WTC11 (cell line): ENCODE results near the gene NEUROG1.

ENCODE experiments used
- E2F1 ChIP-seq: sonication (generic); formaldehyde crosslinking; IDR thresholded peaks from 2 replicates; pipeline ENCODE4 v1.8.0; 2022; ENCODE audit warnings: mild to moderate bottlenecking, missing genetic modification reagents
- JAZF1 ChIP-seq: fragments of 250-450 bp; sonication (Bioruptor Pico); IDR thresholded peaks from 2 replicates; pipeline ENCODE4 v1.9.0; 2021; ENCODE audit warnings: moderate library complexity, mild to moderate bottlenecking, inconsistent platforms
- KAT7 ChIP-seq: sonication (generic); formaldehyde crosslinking; IDR thresholded peaks from 2 replicates; pipeline ENCODE4 v1.8.1; 2023; ENCODE audit warnings: missing genetic modification reagents, mild to moderate bottlenecking, borderline replicate concordance
- NFE2L1 ChIP-seq: sonication (generic); formaldehyde crosslinking; IDR thresholded peaks from 2 replicates; pipeline ENCODE4 v1.8.1; 2023; ENCODE audit warnings: missing genetic modification reagents
- NR1H2 ChIP-seq: sonication (generic); formaldehyde crosslinking; IDR thresholded peaks from 2 replicates; pipeline ENCODE4 v1.9.0; 2021; ENCODE audit warnings: mild to moderate bottlenecking, moderate library complexity, missing genetic modification reagents
- SP1 ChIP-seq: sonication (generic); formaldehyde crosslinking; conservative IDR thresholded peaks from 2 replicates; pipeline ENCODE4 v1.8.1; 2022; ENCODE audit warnings: missing genetic modification reagents
- USF1 ChIP-seq: sonication (generic); formaldehyde crosslinking; IDR thresholded peaks from 2 replicates; pipeline ENCODE4 v1.8.0; 2022; ENCODE audit warnings: mild to moderate bottlenecking, missing genetic modification reagents
- TF ChIP-seq, protein P1 (sequence below): fragments of 200-600 bp; IDR thresholded peaks from 2 replicates; pipeline ENCODE4 v1.8.0; 2022; ENCODE audit warnings: antibody characterized with exemption
- TF ChIP-seq, protein P2 (sequence below): sonication (generic); formaldehyde crosslinking; IDR thresholded peaks from 2 replicates; pipeline ENCODE4 v1.8.1; 2022; ENCODE audit warnings: low read depth, mild to moderate bottlenecking, moderate library complexity, missing genetic modification reagents, borderline replicate concordance
- TF ChIP-seq, protein P3 (sequence below): sonication (generic); formaldehyde crosslinking; conservative IDR thresholded peaks from 2 replicates; pipeline ENCODE4 v1.8.1; 2022; ENCODE audit warnings: mild to moderate bottlenecking, missing genetic modification reagents

- TF ChIP-seq, protein P1, sequence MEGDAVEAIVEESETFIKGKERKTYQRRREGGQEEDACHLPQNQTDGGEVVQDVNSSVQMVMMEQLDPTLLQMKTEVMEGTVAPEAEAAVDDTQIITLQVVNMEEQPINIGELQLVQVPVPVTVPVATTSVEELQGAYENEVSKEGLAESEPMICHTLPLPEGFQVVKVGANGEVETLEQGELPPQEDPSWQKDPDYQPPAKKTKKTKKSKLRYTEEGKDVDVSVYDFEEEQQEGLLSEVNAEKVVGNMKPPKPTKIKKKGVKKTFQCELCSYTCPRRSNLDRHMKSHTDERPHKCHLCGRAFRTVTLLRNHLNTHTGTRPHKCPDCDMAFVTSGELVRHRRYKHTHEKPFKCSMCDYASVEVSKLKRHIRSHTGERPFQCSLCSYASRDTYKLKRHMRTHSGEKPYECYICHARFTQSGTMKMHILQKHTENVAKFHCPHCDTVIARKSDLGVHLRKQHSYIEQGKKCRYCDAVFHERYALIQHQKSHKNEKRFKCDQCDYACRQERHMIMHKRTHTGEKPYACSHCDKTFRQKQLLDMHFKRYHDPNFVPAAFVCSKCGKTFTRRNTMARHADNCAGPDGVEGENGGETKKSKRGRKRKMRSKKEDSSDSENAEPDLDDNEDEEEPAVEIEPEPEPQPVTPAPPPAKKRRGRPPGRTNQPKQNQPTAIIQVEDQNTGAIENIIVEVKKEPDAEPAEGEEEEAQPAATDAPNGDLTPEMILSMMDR, result no peak
- TF ChIP-seq JAZF1 (CRISPR knock-in tag) (no peak), NR1H2 (no peak), KAT7 (CRISPR knock-in tag) (no peak), SP1 (CRISPR knock-in tag) (no peak), NFE2L1 (no peak), USF1 (CRISPR knock-in tag) (no peak), E2F1 (CRISPR knock-in tag) (no peak)
- TF ChIP-seq, protein P2, sequence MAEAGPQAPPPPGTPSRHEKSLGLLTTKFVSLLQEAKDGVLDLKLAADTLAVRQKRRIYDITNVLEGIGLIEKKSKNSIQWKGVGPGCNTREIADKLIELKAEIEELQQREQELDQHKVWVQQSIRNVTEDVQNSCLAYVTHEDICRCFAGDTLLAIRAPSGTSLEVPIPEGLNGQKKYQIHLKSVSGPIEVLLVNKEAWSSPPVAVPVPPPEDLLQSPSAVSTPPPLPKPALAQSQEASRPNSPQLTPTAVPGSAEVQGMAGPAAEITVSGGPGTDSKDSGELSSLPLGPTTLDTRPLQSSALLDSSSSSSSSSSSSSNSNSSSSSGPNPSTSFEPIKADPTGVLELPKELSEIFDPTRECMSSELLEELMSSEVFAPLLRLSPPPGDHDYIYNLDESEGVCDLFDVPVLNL (CRISPR knock-in tag), result no peak
- TF ChIP-seq, protein P3, sequence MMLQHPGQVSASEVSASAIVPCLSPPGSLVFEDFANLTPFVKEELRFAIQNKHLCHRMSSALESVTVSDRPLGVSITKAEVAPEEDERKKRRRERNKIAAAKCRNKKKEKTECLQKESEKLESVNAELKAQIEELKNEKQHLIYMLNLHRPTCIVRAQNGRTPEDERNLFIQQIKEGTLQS (CRISPR knock-in tag), result no peak
Observed at GRCh38 chr5:135508496-135509005, 27.2 kb downstream of the NEUROG1 start.
